Measurements from ENCODE around the gene SLC5A11.

The SLC5A11 gene

GRCh38 chr16:24851700-24852099 is 5.9 kb downstream of the SLC5A11 start:
- Histone ChIP-seq H3K4me1 (ENCODE audit: control insufficient read depth in 1 of 2, insufficient read depth in 1 of 2, low read depth in 1 of 2, low read length in 1 of 2) (no peaks in the 10 kb centered on the region), H3K27me3 (peaks cover 15% of the 10 kb centered on the region), H3K4me3 (ENCODE audit: low read depth in 1 of 2, low read length in 1 of 2) (no peak overlapping the region), H3K9me3 (no peaks in the 10 kb centered on the region), H3K27ac (no peak overlapping the region), H3K36me3 (no peaks in the 10 kb centered on the region)
- TF ChIP-seq, protein P1, sequence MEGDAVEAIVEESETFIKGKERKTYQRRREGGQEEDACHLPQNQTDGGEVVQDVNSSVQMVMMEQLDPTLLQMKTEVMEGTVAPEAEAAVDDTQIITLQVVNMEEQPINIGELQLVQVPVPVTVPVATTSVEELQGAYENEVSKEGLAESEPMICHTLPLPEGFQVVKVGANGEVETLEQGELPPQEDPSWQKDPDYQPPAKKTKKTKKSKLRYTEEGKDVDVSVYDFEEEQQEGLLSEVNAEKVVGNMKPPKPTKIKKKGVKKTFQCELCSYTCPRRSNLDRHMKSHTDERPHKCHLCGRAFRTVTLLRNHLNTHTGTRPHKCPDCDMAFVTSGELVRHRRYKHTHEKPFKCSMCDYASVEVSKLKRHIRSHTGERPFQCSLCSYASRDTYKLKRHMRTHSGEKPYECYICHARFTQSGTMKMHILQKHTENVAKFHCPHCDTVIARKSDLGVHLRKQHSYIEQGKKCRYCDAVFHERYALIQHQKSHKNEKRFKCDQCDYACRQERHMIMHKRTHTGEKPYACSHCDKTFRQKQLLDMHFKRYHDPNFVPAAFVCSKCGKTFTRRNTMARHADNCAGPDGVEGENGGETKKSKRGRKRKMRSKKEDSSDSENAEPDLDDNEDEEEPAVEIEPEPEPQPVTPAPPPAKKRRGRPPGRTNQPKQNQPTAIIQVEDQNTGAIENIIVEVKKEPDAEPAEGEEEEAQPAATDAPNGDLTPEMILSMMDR (IDR thresholded peaks at IDR 0.05): no peak

- Histone ChIP-seq H3K4me3 (ENCODE audit: low read depth in 1 of 2, low read length in 1 of 2) (no peak overlapping the region), H3K27ac (no peak overlapping the region), H3K27me3 (peaks cover 15% of the 10 kb centered on the region), H3K4me1 (ENCODE audit: control insufficient read depth in 1 of 2, insufficient read depth in 1 of 2, low read depth in 1 of 2, low read length in 1 of 2) (no peaks in the 10 kb centered on the region), H3K36me3 (no peaks in the 10 kb centered on the region), H3K9me3 (no peaks in the 10 kb centered on the region)
- TF ChIP-seq, protein P1 (IDR thresholded peaks at IDR 0.05): no peak
These were observed 6.5 kb downstream of the SLC5A11 start for GRCh38 chr16:24852281-24852721.

DNA sequence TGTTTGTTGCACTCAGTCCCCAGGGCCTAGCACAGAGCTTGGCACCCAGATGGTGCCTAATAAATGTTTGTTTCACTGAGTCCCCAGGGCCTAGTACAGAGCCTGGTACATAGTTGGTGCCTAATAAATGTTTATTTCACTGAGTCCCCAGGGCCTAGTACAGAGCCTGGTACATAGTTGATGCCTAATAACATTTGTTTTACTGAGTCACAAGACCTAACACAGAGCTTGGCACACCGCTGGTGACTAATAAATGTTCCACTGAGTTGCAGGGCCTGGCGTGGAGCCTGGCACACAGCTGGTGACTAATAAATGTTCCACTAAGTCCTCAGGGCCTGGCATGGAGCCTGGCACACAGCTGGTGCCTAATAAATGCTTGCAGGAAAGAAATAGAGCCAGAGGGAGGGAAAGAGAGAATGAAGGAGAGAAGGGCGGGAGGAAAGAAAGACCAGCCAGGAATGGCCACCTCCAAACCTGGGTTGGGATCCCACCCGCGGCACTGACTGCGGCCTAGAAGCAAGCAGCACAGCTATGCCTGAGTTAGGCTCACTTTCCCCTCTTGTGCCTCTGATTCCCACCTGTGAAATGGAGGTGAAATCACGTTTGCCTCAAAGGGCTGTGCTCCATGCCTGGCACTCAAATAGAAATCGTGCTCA is 7.5 kb downstream of the SLC5A11 start:
- TF ChIP-seq, protein P1 (IDR thresholded peaks at IDR 0.05): no peak
- Histone ChIP-seq H3K27ac (no peak overlapping the region), H3K4me3 (ENCODE audit: low read depth in 1 of 2, low read length in 1 of 2) (no peak overlapping the region), H3K27me3 (peaks cover 15% of the 10 kb centered on the region), H3K4me1 (ENCODE audit: control insufficient read depth in 1 of 2, insufficient read depth in 1 of 2, low read depth in 1 of 2, low read length in 1 of 2) (no peaks in the 10 kb centered on the region), H3K36me3 (no peaks in the 10 kb centered on the region), H3K9me3 (no peaks in the 10 kb centered on the region)

GRCh38 chr16:24853830-24854229 is 8.1 kb downstream of the SLC5A11 start:
- no peaks in the 10 kb centered on the region for H3K4me1 ChIP-seq (ENCODE audit: control insufficient read depth in 1 of 2, insufficient read depth in 1 of 2, low read depth in 1 of 2, low read length in 1 of 2)
- H3K36me3 ChIP-seq: no peaks in the 10 kb centered on the region
- H3K27ac ChIP-seq: no peak overlapping the region
- no peak overlapping the region for H3K4me3 ChIP-seq (ENCODE audit: low read depth in 1 of 2, low read length in 1 of 2)
- TF ChIP-seq, protein P1 (IDR thresholded peaks at IDR 0.05): no peak
- H3K27me3 ChIP-seq: peaks cover 15% of the 10 kb centered on the region
- no peaks in the 10 kb centered on the region for H3K9me3 ChIP-seq

DNA sequence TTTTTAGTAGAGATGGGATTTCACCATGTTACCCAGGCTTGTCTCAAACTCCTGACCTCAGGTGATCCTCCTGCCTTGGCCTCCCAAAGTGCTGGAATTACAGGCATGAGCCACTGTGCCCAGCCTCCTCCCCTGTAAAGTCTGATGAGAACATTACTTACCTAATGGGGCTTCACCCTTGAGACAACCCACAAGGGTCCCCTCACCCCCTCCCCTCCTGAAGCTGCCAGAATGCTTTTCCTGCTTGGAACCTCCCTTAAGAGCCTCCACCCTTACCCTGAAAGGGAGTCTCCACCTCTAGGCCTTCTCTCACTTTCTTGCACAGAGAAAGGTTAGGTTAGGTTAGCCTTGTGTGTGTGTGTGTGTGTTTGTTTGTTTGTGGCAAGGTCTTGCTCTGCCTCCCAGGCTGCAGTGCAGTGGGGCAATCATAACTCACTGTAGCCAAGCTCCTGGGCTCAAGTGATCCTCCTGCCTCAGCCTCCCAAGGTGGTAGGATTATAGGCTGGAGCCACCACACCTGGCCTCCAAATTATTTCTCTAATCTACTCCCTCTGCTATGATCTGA is 8.9 kb downstream of the SLC5A11 start:
- Histone ChIP-seq H3K36me3 (no peaks in the 10 kb centered on the region), H3K27ac (no peak overlapping the region), H3K9me3 (no peaks in the 10 kb centered on the region), H3K4me3 (ENCODE audit: low read depth in 1 of 2, low read length in 1 of 2) (no peak overlapping the region), H3K4me1 (ENCODE audit: control insufficient read depth in 1 of 2, insufficient read depth in 1 of 2, low read depth in 1 of 2, low read length in 1 of 2) (no peaks in the 10 kb centered on the region), H3K27me3 (peaks cover 15% of the 10 kb centered on the region)
- TF ChIP-seq, protein P1 (IDR thresholded peaks at IDR 0.05): no peak
